Measurements from ENCODE around the gene MAST4. TPM values are rescaled to one million over a fixed set of nuclear protein-coding genes. Genes with fewer than 3 reads are reported as not detected.

Gene MAST4
- total RNA-seq, 1 experiment from 2014 or later, result 11.8 TPM

GRCh38 chr5:67142816-67143215 is 546.6 kb downstream of the MAST4 start:
- no peak overlapping the region for H3K4me3 ChIP-seq (ENCODE audit: low read length)
- no peaks in the 10 kb centered on the region for H4K20me1 ChIP-seq (ENCODE audit: insufficient read depth, low read depth, low read length)
- H3K79me2 ChIP-seq (ENCODE audit: low read length), result no peaks in the 10 kb centered on the region
- no peaks in the 10 kb centered on the region for H3K27me3 ChIP-seq (ENCODE audit: low read length)
- no peak overlapping the region for H3K27ac ChIP-seq (ENCODE audit: low read length)
- H3K9me2 ChIP-seq (replicated peaks; ENCODE audit: insufficient read depth, low read length), result no peaks in the 10 kb centered on the region
- no peaks in the 10 kb centered on the region for H3K36me3 ChIP-seq (ENCODE audit: insufficient read depth, low read length)
- H3K4me2 ChIP-seq (ENCODE audit: low read depth, low read length, poor library complexity, severe bottlenecking), result no peak overlapping the region
- no peaks in the 10 kb centered on the region for H3K9me3 ChIP-seq (ENCODE audit: low read length)
- H2AFZ ChIP-seq (ENCODE audit: low read length), result no peak overlapping the region
- DNase-seq, result no peak
- H3K9ac ChIP-seq (ENCODE audit: low read length), result no peak overlapping the region
- H3K4me1 ChIP-seq (ENCODE audit: low read length), result peaks cover 75% of the 10 kb centered on the region

- no peak overlapping the region for H3K4me3 ChIP-seq (ENCODE audit: low read length)
- no peak for DNase-seq
- no peaks in the 10 kb centered on the region for H3K36me3 ChIP-seq (ENCODE audit: insufficient read depth, low read length)
- H3K9ac ChIP-seq (ENCODE audit: low read length), result no peak overlapping the region
- no peak overlapping the region for H3K27ac ChIP-seq (ENCODE audit: low read length)
- H2AFZ ChIP-seq (ENCODE audit: low read length), result no peak overlapping the region
- no peaks in the 10 kb centered on the region for H3K27me3 ChIP-seq (ENCODE audit: low read length)
- H3K79me2 ChIP-seq (ENCODE audit: low read length), result no peaks in the 10 kb centered on the region
- peaks cover 82% of the 10 kb centered on the region for H3K4me1 ChIP-seq (ENCODE audit: low read length)
- no peaks in the 10 kb centered on the region for H3K9me2 ChIP-seq (replicated peaks; ENCODE audit: insufficient read depth, low read length)
- no peaks in the 10 kb centered on the region for H3K9me3 ChIP-seq (ENCODE audit: low read length)
- H3K4me2 ChIP-seq (ENCODE audit: low read depth, low read length, poor library complexity, severe bottlenecking), result no peak overlapping the region
- no peaks in the 10 kb centered on the region for H4K20me1 ChIP-seq (ENCODE audit: insufficient read depth, low read depth, low read length)
Observed at GRCh38 chr5:67143549-67143948, 547.4 kb downstream of the MAST4 start.

- Histone ChIP-seq H3K9me2 (replicated peaks; ENCODE audit: insufficient read depth, low read length) (no peaks in the 10 kb centered on the region), H3K4me1 (ENCODE audit: low read length) (peaks cover 82% of the 10 kb centered on the region), H3K79me2 (ENCODE audit: low read length) (no peaks in the 10 kb centered on the region), H3K9me3 (ENCODE audit: low read length) (no peaks in the 10 kb centered on the region), H3K27me3 (ENCODE audit: low read length) (no peaks in the 10 kb centered on the region), H3K27ac (ENCODE audit: low read length) (0 out of 2 replicates have a peak overlapping the region, but pooled peaks have one; percentile 27), H3K9ac (ENCODE audit: low read length) (no peak overlapping the region), H3K36me3 (ENCODE audit: insufficient read depth, low read length) (no peaks in the 10 kb centered on the region), H3K4me3 (ENCODE audit: low read length) (no peak overlapping the region), H4K20me1 (ENCODE audit: insufficient read depth, low read depth, low read length) (no peaks in the 10 kb centered on the region), H2AFZ (ENCODE audit: low read length) (no peak overlapping the region), H3K4me2 (ENCODE audit: low read depth, low read length, poor library complexity, severe bottlenecking) (no peak overlapping the region)
- no peak for DNase-seq
Observed at GRCh38 chr5:67144183-67144639, 548.0 kb downstream of the MAST4 start.

- peak overlapping the region; percentile 4; the same call in 1 of the 2 replicates for H2AFZ ChIP-seq (ENCODE audit: low read length)
- H3K4me3 ChIP-seq (ENCODE audit: low read length), result peak overlapping the region; percentile 23
- H3K4me1 ChIP-seq (ENCODE audit: low read length), result peaks cover 70% of the 10 kb centered on the region
- peak overlapping the region; percentile 89 for H3K27ac ChIP-seq (ENCODE audit: low read length)
- H3K9me2 ChIP-seq (replicated peaks; ENCODE audit: insufficient read depth, low read length), result no peaks in the 10 kb centered on the region
- H3K27me3 ChIP-seq (ENCODE audit: low read length), result no peaks in the 10 kb centered on the region
- no peaks in the 10 kb centered on the region for H3K9me3 ChIP-seq (ENCODE audit: low read length)
- no peak for DNase-seq
- H4K20me1 ChIP-seq (ENCODE audit: insufficient read depth, low read depth, low read length), result no peaks in the 10 kb centered on the region
- peak overlapping the region; percentile 34; the same call in 1 of the 2 replicates for H3K9ac ChIP-seq (ENCODE audit: low read length)
- peak overlapping the region; percentile 67 for H3K4me2 ChIP-seq (ENCODE audit: low read depth, low read length, poor library complexity, severe bottlenecking)
- H3K79me2 ChIP-seq (ENCODE audit: low read length), result no peaks in the 10 kb centered on the region
- no peaks in the 10 kb centered on the region for H3K36me3 ChIP-seq (ENCODE audit: insufficient read depth, low read length)
Observed at GRCh38 chr5:67146574-67146973, 550.4 kb downstream of the MAST4 start.

- Histone ChIP-seq H3K36me3 (ENCODE audit: insufficient read depth, low read length) (no peaks in the 10 kb centered on the region), H3K9me3 (ENCODE audit: low read length) (no peaks in the 10 kb centered on the region), H4K20me1 (ENCODE audit: insufficient read depth, low read depth, low read length) (no peaks in the 10 kb centered on the region), H3K27me3 (ENCODE audit: low read length) (no peaks in the 10 kb centered on the region), H3K9ac (ENCODE audit: low read length) (peak overlapping the region; percentile 34), H2AFZ (ENCODE audit: low read length) (peak overlapping the region; percentile 4), H3K4me3 (ENCODE audit: low read length) (peak overlapping the region; percentile 23), H3K4me2 (ENCODE audit: low read depth, low read length, poor library complexity, severe bottlenecking) (peak overlapping the region; percentile 67), H3K79me2 (ENCODE audit: low read length) (no peaks in the 10 kb centered on the region), H3K4me1 (ENCODE audit: low read length) (peaks cover 66% of the 10 kb centered on the region), H3K27ac (ENCODE audit: low read length) (peak overlapping the region; percentile 89), H3K9me2 (replicated peaks; ENCODE audit: insufficient read depth, low read length) (no peaks in the 10 kb centered on the region)
- peak; percentile 91 for DNase-seq
Observed at GRCh38 chr5:67146981-67147380, 550.8 kb downstream of the MAST4 start.

- no peak for DNase-seq
- H3K36me3 ChIP-seq (ENCODE audit: insufficient read depth, low read length), result no peaks in the 10 kb centered on the region
Observed at GRCh38 chr5:67147760-67148159, 551.6 kb downstream of the MAST4 start.

GRCh38 chr5:67149057-67149950 is 553.1 kb downstream of the MAST4 start:
- H3K27me3 ChIP-seq (ENCODE audit: low read length), result no peaks in the 10 kb centered on the region
- H3K9me3 ChIP-seq (ENCODE audit: low read length), result no peaks in the 10 kb centered on the region
- H3K9me2 ChIP-seq (replicated peaks; ENCODE audit: insufficient read depth, low read length), result no peaks in the 10 kb centered on the region
- no peak overlapping the region for H2AFZ ChIP-seq (ENCODE audit: low read length)
- no peaks in the 10 kb centered on the region for H3K79me2 ChIP-seq (ENCODE audit: low read length)
- H3K4me3 ChIP-seq (ENCODE audit: low read length), result no peak overlapping the region
- no peak for DNase-seq
- H4K20me1 ChIP-seq (ENCODE audit: insufficient read depth, low read depth, low read length), result no peaks in the 10 kb centered on the region
- H3K36me3 ChIP-seq (ENCODE audit: insufficient read depth, low read length), result no peaks in the 10 kb centered on the region
- no peak overlapping the region for H3K9ac ChIP-seq (ENCODE audit: low read length)
- no peak overlapping the region for H3K4me2 ChIP-seq (ENCODE audit: low read depth, low read length, poor library complexity, severe bottlenecking)
- no peak overlapping the region for H3K27ac ChIP-seq (ENCODE audit: low read length)
- H3K4me1 ChIP-seq (ENCODE audit: low read length), result peaks cover 64% of the 10 kb centered on the region

More at GRCh38 chr5:67147760-67148159, 551.6 kb downstream of the MAST4 start:
- Histone ChIP-seq H2AFZ (ENCODE audit: low read length) (peak overlapping the region; percentile 4), H3K79me2 (ENCODE audit: low read length) (no peaks in the 10 kb centered on the region), H3K9me2 (replicated peaks; ENCODE audit: insufficient read depth, low read length) (no peaks in the 10 kb centered on the region), H3K4me3 (ENCODE audit: low read length) (peak overlapping the region; percentile 23), H3K9me3 (ENCODE audit: low read length) (no peaks in the 10 kb centered on the region), H3K4me1 (ENCODE audit: low read length) (peaks cover 65% of the 10 kb centered on the region), H3K4me2 (ENCODE audit: low read depth, low read length, poor library complexity, severe bottlenecking) (peak overlapping the region; percentile 67), H4K20me1 (ENCODE audit: insufficient read depth, low read depth, low read length) (no peaks in the 10 kb centered on the region), H3K9ac (ENCODE audit: low read length) (peak overlapping the region; percentile 21), H3K27me3 (ENCODE audit: low read length) (no peaks in the 10 kb centered on the region), H3K27ac (ENCODE audit: low read length) (peak overlapping the region; percentile 89)

- H2AFZ ChIP-seq (ENCODE audit: low read length), result no peak overlapping the region
- H3K27ac ChIP-seq (ENCODE audit: low read length), result no peak overlapping the region
- H3K36me3 ChIP-seq (ENCODE audit: insufficient read depth, low read length), result no peaks in the 10 kb centered on the region
- H3K4me1 ChIP-seq (ENCODE audit: low read length), result peaks cover 64% of the 10 kb centered on the region
- no peaks in the 10 kb centered on the region for H3K79me2 ChIP-seq (ENCODE audit: low read length)
- H3K4me2 ChIP-seq (ENCODE audit: low read depth, low read length, poor library complexity, severe bottlenecking), result no peak overlapping the region
- H3K9me3 ChIP-seq (ENCODE audit: low read length), result no peaks in the 10 kb centered on the region
- no peak overlapping the region for H3K9ac ChIP-seq (ENCODE audit: low read length)
- no peaks in the 10 kb centered on the region for H4K20me1 ChIP-seq (ENCODE audit: insufficient read depth, low read depth, low read length)
- H3K27me3 ChIP-seq (ENCODE audit: low read length), result no peaks in the 10 kb centered on the region
- no peak overlapping the region for H3K4me3 ChIP-seq (ENCODE audit: low read length)
- no peak for DNase-seq
- H3K9me2 ChIP-seq (replicated peaks; ENCODE audit: insufficient read depth, low read length), result no peaks in the 10 kb centered on the region
Observed at GRCh38 chr5:67149951-67150523, 553.8 kb downstream of the MAST4 start.

Measured in Karpas-422 (cell line).